Pulmonary artery endothelial cell (primary cell): ENCODE measurements around the gene LOXL3. TPM values are rescaled to one million over a fixed set of nuclear protein-coding genes. Genes with fewer than 3 reads are reported as not detected.
"Not testable (repeated sequence)": the region's sequence is repeated elsewhere in the genome, so short reads cannot be mapped to it uniquely, and the experiment has no call there.

Experiments
- DNase-seq: peaks from one replicate; pipeline ENCODE4 v3.0.0-alpha.2; 2011; ENCODE audit warnings: low read depth, low spot score
- total RNA-seq: library from RNA; depleted of rRNA; stranded (reverse); fragments of >200 nt; gene quantifications from 2 replicates; pipeline ENCODE4 v1.2.3, GENCODE V29; 2014

The LOXL3 gene
- total RNA-seq, 1 donor from 2014 or later = 1.2 TPM

DNA sequence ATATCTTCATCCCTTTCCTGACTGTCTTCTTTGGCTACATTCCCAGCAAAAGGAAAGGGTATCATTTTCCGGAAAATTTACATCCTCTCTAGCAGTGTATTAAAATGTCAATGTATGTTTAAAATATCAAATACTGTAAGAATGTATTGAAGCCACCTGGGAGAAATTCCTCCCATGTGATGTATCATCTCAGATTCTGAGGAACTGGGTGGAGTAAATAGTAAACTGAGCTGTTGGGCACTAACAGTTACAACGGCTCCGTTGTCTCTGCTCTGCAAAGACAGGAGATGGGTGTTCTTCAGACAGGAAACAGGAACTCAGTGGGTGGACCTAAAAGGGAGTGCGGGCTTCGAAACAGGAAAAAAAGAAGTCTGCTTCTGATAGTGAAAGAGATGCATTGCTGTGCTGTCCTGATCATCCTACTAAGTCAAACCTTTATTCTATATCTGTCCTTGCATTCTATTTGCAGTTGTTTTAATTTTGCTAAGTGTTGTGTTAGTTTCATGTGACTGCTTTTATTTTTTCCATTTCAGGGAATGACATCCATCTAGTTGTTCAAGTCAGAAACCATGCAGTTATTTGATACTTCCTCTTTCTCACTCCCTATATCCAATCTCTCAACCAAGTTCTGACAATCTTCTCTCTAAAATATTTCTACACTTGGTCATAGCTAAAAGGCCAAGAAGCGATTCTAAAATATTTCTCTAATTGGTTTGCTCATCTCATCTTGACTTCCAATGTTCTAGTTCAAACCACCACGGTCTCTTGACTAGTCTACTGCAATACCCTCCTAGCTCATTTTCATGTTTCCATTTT is 20.2 kb upstream of the LOXL3 start:
- DNase-seq = no peak

DNA sequence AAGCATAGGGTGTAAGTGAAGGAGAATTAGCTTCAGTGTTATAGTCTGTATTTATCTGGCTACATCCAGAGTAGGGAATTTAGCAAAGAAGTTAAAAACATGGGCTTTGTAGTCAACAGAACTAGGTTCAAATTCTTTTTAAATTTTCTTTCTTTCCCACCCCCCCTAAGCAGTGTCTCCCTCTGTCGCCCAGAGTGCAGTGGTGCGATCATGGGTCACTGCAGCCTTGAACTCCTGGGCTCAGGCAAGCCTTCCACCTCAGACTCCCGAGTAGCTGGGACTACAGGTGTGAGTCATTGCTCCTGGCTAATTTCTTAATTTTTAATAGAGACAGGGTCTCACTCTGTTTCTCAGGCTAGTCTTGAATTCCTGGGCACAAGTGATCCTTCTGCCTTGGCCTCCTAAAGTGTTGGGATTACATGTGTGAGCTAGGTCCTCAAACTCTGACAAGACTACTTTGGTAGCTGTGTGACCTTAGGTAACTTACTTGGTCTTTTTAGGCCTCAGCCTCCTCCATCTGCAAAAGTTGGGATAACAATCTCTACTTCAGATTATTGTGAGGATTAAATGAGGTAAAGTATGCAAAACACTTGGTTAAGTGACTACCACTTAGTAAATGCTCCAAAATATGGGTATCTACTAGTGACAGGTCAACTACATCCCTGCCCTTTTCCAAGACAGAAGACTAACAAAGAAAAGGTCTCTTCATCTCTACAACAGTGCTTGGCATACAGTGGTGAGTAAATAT is 18.6 kb upstream of the LOXL3 start:
- DNase-seq = no peak

DNA sequence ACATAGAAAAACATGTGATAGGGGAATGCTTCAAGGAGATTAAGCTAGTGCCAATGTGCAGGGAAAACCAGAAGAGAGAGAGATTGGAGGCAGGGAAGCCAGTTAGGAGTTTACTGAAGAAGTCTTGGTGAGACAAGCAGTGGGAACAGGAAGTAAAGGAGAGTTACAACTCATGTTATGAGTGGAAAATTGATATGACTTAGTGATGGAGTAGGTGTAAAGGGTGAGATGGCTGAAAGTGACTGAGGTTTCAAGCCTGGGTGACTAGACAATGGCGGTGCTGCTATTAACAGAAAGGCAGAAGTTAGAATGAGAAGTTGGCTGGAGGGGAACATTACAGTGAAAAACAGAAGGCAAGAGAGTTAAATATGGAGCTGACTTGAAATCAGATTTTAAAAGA is 17.3 kb upstream of the LOXL3 start:
- no peak for DNase-seq

DNA sequence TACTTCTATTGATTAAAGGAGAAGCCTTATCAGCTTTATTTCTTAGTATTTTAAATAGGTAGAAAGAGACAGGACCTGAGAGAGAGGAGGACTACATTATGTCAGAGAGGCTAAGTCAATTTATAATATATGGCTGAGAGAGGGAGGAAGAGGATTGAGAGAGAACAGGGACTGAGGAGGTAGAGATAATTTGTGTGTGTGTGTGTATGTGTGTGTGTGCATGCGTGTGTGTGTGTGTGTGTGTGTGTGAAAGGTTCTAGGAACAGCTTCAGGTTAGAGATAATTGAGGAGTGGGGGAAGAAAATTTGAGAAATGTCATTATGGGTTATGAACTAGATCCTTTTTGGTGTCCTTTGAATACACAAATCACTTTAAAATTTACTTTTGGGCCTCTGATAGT is 15.9 kb upstream of the LOXL3 start:
- DNase-seq = no peak

DNA sequence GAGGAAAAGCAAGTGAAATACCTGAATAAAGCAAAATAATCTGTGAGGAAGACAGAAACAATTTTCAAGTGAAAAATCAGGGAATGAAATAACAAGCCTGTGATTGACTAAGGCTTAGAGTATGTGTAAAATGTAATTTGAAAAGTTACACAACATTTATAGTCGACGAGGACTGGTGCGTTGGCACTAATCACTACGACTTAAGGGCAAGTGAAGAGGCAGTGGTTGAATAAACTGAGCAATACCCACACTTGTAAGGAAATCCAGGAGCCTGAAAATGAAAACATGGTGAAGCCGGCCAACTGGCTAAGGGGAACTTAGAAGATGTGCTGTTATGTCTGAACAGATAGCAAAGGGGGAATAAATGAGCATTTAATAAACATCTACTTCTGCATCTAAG is 14.1 kb upstream of the LOXL3 start:
- no peak for DNase-seq

- DNase-seq = no peak
Observed at GRCh38 chr2:74566754-74567085, 13.0 kb upstream of the LOXL3 start.

DNA sequence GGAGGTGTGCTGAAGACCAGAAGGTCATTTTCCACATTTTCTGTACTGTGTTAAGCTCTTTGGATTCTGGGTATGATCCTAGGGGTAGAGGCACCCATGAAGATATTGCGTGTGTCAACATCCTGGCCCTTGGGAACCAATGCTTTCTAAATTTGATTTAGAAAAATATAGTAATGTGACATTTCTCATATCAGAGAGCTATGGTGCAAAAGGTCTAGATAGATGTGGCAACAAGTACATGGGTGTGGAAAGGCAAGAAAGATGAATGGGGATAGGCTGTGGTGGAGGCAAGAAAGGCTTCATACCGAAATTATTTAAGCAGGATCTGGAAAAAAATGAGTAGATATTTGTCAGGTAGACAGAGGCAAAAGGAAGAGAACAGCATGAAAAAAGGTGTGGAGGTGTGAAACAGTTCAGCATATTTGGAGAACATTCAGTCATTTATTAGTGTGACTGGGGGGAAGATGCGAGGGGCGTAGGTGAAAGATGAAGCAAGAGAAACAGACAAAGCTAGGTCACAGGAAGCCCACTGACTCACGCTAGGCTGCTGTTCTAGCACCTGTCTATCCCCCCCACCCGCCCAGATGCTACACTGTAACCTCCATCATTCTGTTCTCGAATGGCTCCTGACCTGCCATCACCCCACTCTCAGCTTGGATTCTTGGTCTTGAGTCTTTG is 12.5 kb upstream of the LOXL3 start:
- DNase-seq = no peak

DNA sequence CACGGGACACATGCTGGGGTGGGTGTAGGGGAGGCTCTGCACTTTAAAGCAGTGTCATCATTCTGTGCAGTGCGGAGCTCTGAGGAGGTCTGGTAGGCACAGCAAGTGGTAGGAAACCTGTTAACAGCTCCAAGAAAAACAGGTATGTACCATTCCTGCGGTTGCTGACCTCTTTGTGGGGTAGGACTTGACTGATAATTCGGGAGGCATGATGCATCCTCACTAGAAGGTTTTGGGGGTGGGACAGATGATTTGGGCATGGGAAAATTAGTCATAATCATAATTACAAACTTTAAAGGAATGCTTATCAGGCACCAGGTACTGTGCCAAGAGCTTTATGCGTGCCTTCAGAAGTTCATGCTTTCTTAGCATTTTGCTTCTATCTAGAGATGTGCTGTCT is 10.5 kb upstream of the LOXL3 start:
- DNase-seq = no peak

GRCh38 chr2:74562126-74562775 is 8.5 kb upstream of the LOXL3 start:
- DNase-seq = no peak

- not testable (repeated sequence) for DNase-seq
Observed at GRCh38 chr2:74561022-74561421, 7.3 kb upstream of the LOXL3 start.

- no peak for DNase-seq
Observed at GRCh38 chr2:74560591-74560990, 6.8 kb upstream of the LOXL3 start.

- no peak for DNase-seq
Observed at GRCh38 chr2:74559912-74560311, 6.2 kb upstream of the LOXL3 start.

GRCh38 chr2:74558284-74559230 is 4.8 kb upstream of the LOXL3 start:
- DNase-seq = no peak

DNA sequence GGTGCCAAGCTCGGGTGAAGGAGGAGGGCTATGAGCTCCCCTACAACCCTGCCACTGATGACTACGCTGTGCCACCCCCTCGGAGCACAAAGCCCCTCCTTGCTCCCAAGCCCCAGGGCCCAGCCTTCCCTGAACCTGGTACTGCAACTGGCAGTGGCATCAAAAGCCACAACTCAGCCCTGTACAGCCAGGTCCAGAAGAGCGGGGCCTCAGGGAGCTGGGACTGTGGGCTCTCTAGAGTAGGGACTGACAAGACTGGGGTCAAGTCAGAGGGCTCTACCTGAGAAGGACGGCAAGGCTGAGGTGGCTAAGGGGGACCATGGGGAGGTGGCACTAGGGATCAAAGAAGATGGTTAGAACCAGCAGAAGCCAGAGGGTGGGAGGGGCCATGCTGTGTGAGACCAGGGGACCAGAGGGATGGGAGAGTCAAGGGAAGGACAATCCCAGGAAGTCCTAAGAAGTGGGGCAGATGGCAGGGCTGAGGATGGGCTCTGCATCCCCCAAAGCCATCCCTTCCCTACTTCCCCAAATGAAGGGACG is 3.2 kb upstream of the LOXL3 start:
- DNase-seq = no peak

DNA sequence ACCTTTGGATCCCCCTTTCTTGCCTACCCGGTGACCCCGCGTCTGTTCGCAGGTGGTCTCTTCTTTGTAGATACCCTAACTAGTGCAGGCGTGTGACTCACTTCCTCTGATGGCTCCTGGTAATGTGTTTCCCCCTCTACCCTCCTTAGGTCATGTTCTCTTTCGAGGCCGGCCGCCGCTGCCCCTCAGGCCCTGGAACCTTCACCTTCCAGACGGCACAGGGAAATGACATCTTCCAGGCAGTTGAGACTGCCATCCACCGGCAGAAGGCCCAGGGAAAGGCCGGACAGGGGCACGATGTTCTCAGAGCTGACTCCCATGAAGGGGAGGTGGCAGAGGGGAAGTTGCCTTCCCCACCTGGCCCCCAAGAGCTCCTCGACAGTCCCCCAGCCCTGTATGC is 2.4 kb upstream of the LOXL3 start:
- DNase-seq = no peak

- no peak for DNase-seq
Observed at GRCh38 chr2:74555610-74556103, 1.9 kb upstream of the LOXL3 start.

DNA sequence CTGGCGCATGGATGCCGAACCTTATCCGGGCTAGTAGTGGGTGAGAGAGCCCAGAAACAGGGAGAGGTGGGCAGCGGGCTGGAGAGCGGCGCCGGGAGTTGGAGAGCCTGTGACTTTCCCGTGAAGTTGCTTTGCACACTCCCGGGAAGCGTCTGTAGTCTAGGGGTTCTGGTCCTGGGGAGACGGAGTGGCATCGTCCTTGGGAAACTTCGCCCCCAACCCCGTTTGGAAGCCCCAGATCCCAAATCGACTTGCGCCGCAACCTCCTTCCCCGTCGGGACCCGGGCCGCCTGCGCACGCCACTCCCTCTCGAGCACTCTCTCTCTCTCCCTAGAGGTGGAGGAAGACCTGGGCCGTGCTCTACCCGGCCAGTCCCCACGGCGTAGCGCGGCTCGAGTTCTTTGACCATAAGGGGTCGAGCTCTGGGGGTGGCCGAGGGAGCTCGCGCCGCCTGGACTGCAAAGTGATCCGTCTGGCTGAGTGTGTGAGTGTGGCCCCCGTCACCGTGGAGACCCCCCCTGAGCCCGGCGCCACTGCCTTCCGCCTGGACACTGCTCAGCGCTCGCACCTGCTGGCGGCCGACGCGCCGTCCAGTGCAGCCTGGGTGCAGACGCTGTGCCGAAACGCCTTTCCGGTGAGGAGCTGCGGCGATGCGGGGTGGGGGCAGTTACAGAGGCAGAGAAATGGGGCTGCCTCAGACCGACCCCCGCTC is 1.2 kb upstream of the LOXL3 start:
- no peak for DNase-seq

DNA sequence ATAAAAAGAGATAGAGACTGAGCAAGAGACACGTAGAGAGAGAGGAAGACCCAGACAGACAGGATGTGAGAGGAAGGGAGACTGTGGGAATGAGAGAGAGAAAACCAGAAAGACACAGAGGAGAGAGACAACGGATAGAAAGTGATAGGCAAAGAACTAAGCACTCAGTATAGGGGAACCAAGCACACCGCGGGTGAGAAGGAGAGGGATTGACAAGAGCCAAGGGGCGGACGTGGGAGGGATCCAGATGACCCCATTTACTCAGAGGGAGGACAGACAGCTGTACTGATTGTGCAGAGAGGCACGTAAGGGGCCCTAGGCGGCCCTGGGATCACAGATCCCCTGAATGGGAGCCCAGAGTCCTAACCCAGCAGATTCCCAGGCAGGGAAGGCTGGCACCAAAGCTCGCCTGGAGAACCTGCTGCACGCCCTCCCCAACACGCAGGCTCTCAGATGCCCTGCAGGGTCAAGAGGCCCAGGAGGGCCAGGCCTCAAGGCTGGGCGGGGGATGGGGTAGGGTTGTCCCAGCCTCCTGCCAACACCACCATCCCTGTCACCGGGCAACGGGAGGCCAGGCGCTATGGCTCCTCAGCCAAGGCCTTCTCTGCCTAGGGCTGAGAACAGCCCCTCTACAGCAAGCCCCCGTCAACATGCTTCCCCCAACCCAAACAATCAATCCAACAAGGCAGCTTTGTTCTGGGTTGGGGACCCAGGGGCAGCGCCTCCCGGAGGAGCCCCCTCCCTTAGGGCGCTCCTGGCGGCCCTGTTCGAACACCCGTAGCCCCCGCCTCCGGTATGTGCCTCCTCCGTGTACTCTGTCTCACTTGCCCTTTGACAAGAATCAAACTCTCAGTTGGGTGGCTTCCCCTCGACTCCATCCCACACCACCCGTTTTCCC is 579 bp downstream of the LOXL3 start:
- no peak for DNase-seq
